Measurements from ENCODE around the gene CNIH2. TPM values are rescaled to one million over a fixed set of nuclear protein-coding genes. Genes with fewer than 3 reads are reported as not detected.

The CNIH2 gene
- total RNA-seq, 4 donors from 2014 or later, result not detected

DNA sequence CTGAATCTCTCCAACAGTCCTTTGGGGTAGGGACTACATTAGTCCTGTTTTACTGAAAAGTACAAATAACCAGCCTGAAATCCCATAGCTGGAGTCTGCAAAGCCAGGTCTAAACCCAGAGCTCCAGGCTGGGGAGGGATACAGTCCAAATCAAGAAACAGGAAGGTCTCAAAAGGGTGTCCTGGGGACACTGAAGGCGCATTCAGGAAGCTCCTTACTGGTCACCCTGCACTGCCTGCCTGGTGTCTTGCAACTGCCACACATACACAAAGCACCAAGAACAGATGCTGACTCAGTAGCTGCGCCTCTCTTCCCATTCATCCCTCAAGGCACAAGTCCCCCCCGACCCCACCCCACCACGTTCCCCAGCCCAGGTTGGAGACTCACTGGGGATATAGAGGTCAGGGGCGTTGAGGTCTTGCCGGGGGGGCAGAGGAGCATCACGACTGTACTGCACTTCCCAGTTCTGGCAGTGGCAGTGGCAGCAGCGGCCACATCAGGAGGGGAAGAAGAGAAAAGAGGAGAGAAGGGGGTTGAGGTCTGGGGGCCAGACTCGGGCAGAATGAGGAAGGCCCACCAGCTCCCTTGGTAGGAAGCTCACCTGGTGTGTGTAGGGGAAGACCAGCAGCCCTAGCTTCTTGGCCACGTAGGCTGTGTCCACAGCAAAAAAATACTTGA is 9.4 kb downstream of the CNIH2 start:
- ATAC-seq (ENCODE audit: low FRiP score) (no peak), DNase-seq (ENCODE audit: low spot score) (no peak)
- TF ChIP-seq CTCF (IDR thresholded peaks at IDR 0.05), result no peak

GRCh38 chr11:66287889-66288670 is 10.1 kb downstream of the CNIH2 start:
- no peak for ATAC-seq (ENCODE audit: low FRiP score)
- no peak for DNase-seq (ENCODE audit: low spot score)

GRCh38 chr11:66288671-66289547 is 10.9 kb downstream of the CNIH2 start, which contains the start of gene YIF1A:
YIF1A (minus strand) TSS chr11:66289143; CDS start chr11:66288985, 158 bp downstream.
- TF ChIP-seq CTCF (IDR thresholded peaks at IDR 0.05), result no peak
- DNase-seq (ENCODE audit: low spot score), result peak; percentile 88
- peak; percentile 90 for ATAC-seq (ENCODE audit: low FRiP score)

More at GRCh38 chr11:66287889-66288670, 10.1 kb downstream of the CNIH2 start:
- no peak for TF ChIP-seq CTCF (IDR thresholded peaks at IDR 0.05)

DNA sequence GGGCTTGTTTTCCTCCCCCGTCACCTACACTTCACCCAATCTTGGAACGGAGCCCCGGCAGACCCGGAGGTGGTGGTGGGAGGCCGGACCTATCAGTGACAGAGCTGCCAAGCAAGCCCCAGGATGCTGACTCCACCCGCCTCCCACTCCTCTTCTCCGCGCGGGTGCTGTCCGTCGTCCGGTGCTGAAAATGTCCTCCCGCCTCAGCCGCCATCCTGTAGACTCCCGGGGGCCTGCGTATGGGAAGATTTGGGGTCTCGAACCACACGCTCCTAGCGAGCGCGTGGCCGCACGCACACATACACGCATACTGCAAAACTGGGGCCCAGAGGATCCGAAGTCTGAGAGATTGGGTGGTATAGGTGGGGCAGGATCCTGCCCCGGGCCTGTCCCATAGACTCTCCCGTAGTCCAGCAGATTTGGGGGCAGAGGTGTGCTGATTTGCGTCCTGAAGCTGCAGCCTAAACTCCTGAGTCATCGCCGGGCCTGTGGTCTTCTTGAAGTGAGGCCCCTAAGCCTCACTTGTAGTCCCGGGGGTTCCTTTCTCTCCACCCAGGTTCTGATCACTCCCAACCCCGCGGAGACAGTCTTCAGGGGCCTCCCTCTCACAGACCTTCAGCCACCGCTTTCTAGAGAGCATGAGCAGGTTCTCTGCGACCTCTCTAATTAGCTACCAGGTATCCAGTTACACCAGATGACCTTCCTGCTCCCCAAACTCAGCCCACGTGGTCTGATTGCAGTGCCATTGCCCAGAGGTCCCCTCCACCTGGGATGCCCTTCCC is 11.8 kb downstream of the CNIH2 start:
- TF ChIP-seq CTCF (IDR thresholded peaks at IDR 0.05), result no peak
- DNase-seq (ENCODE audit: low spot score), result peak; percentile 56
- peak; percentile 55 for ATAC-seq (ENCODE audit: low FRiP score)

DNA sequence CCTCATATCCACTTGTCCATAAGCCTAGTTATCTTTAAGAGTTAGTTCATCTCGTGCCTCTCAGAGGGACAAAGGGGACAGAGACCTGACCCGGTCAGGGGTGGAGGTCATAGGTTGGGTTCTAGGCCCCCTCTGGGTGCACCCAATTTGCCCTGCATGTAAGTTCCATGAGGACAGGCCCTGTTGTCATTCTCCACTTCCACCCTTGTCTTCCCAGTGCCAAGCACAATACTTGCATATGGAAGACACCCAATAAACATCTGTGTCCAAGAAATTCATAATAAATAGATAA is 12.3 kb downstream of the CNIH2 start:
- TF ChIP-seq CTCF (IDR thresholded peaks at IDR 0.05), result no peak
- ATAC-seq (ENCODE audit: low FRiP score) (no peak), DNase-seq (ENCODE audit: low spot score) (no peak)

DNA sequence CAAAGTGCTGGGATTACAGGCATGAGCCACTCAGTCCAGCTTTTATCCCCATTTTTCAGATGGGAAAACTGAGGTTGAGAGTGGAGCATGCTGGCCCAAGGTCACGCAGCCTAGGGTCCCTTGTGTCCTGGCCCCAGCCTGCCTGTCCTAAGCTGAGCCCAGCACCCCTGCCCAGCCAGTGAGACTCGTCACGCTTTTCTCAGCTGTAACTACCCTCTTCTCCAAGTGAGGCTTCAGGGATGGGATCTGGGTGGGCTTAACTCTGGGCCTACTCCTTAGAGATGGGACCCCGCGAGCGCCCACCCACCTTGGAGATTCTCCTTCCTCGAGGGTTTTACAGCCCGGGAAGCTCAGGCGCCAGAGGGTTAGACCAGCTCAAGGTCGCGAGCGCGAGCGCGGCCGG is 13.3 kb downstream of the CNIH2 start:
- ATAC-seq (ENCODE audit: low FRiP score) (no peak), DNase-seq (ENCODE audit: low spot score) (no peak)
- TF ChIP-seq CTCF (IDR thresholded peaks at IDR 0.05), result no peak

All from omental fat pad (tissue), 4 donors.